ENCODE measurements around the gene PPP4R1.

The PPP4R1 gene

DNA sequence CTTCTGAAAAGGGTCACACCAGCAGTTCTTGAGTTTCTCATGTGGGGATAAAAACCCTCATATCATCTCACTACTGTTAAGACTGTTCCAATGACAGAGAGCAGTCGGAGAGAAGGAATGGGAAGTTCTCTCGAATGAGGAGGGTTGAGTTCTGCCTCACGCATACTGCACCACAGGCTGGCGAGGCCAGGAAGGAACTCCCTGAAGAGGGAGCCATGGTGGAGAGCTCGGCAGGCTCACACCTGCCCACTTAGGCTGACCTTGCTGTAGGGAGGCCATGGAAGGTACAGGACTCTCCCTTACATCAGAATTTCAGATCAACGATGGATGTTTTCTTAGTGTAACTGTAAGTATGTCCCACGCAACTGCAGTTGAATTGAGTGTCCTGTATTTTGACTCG, 74.4 kb downstream of the PPP4R1 start:
- no peaks in the 10 kb centered on the region for H3K4me1 ChIP-seq
- TF ChIP-seq Cebpa-rat (IDR thresholded peaks at IDR 0.05): no peak
- no peaks in the 10 kb centered on the region for H3K9me3 ChIP-seq
- H3K27me3 ChIP-seq: no peaks in the 10 kb centered on the region
- H4K20me1 ChIP-seq: peaks cover 23% of the 10 kb centered on the region
- no peak overlapping the region for H3K27ac ChIP-seq
- no peak overlapping the region for H3K4me2 ChIP-seq
- no peak overlapping the region for H3K9ac ChIP-seq
- peaks cover 58% of the 10 kb centered on the region for H3K36me3 ChIP-seq
- H3K4me3 ChIP-seq: no peak overlapping the region

DNA sequence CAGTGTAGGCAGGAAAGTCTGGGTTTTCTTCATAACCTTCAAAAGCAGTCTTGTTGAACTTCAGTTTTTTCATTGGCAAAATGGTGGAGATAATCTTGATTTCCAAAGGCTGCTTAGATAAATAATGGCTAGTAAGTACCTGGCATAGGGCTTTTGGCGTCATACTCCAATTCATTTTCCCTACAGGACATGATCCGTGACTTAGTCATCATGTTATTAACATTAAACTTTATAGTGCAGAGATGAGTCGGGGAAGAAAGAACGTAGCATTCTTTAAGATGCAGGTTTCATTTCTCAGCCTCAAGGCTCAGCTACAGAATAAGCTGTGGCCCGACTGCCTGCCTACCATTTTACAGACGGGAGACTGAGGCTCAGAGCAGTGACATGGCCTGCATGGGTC, 75.1 kb downstream of the PPP4R1 start:
- Histone ChIP-seq H3K9ac (no peak overlapping the region), H3K9me3 (no peaks in the 10 kb centered on the region), H3K27me3 (no peaks in the 10 kb centered on the region), H3K4me1 (no peaks in the 10 kb centered on the region), H3K36me3 (peaks cover 58% of the 10 kb centered on the region), H3K4me2 (no peak overlapping the region), H4K20me1 (peaks cover 23% of the 10 kb centered on the region), H3K27ac (no peak overlapping the region), H3K4me3 (no peak overlapping the region)
- TF ChIP-seq Cebpa-rat (IDR thresholded peaks at IDR 0.05): no peak

DNA sequence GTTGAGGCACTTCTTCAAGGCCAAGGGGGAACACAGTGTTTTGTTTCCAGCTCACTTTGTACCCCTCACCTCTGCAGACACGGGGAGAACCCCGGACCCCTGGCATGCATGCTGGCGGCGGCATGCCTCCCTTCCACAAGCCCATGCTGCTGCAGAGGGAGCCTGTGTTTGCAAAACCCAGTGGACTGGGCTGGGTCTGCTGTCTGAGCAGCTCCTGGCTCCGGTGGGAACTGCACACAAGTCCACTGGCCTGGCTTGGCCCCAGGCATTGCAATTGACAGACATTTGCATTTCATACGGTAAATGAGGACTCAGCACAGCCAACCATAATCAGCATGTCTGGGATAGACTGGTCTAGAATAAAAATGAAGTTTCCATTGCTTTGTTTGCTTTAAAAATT, 76.7 kb downstream of the PPP4R1 start:
- peaks cover 74% of the 10 kb centered on the region for H3K36me3 ChIP-seq

DNA sequence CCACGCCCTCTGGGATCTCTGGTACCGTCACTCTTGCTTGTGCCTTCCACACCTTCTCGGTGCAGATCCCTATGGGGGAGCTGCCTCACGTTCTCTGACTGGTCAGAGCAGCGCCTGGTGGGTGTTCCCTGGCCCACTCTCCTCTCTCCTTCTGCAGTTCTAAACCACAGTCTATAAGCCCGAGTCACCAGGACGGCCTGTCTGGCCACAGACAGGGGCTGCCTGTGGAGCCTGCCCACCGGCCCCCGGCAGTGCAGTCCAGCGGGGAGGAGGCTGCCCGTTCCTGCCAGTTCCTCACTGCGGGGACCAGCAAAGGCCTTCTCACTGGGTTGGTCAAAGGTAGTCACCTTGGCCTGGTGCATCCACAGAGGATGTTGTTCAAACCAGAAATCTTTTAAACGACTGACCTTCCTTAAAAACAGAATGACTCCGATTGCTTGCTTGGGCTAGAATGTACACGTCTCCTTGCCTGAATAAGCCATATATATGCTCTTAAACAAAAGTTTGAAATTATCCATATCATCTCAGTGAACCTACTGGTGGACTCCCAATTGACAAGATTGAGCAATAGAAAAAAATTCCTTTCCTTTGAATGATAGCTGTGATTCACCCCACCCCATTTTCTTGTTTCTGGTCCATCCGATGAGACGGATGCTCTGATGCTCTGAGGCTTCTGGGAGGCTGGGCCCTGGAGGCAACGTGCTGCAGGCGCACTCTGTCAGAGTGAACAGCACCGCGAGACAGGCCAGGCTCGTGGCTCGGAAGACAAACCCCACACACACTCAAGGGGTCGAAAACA, 77.8 kb downstream of the PPP4R1 start:
- no peak overlapping the region for H3K9ac ChIP-seq
- H3K4me2 ChIP-seq: no peak overlapping the region
- peaks cover 85% of the 10 kb centered on the region for H3K36me3 ChIP-seq
- H3K4me3 ChIP-seq: no peak overlapping the region
- no peak overlapping the region for H3K27ac ChIP-seq
- H3K4me1 ChIP-seq: no peaks in the 10 kb centered on the region
- H3K9me3 ChIP-seq: no peaks in the 10 kb centered on the region
- no peaks in the 10 kb centered on the region for H3K27me3 ChIP-seq
- H4K20me1 ChIP-seq: peaks cover 26% of the 10 kb centered on the region
- TF ChIP-seq Cebpa-rat (IDR thresholded peaks at IDR 0.05): no peak

More for the DNA sequence above, 76.7 kb downstream of the PPP4R1 start:
- Histone ChIP-seq H3K9me3 (no peaks in the 10 kb centered on the region), H4K20me1 (peaks cover 26% of the 10 kb centered on the region), H3K4me1 (no peaks in the 10 kb centered on the region), H3K27ac (no peak overlapping the region), H3K27me3 (no peaks in the 10 kb centered on the region), H3K4me2 (no peak overlapping the region), H3K9ac (no peak overlapping the region), H3K4me3 (no peak overlapping the region)
- TF ChIP-seq Cebpa-rat (IDR thresholded peaks at IDR 0.05): no peak

- H4K20me1 ChIP-seq: peaks cover 26% of the 10 kb centered on the region
- no peaks in the 10 kb centered on the region for H3K27me3 ChIP-seq
- no peak overlapping the region for H3K4me2 ChIP-seq
- H3K36me3 ChIP-seq: peaks cover 95% of the 10 kb centered on the region
- H3K9ac ChIP-seq: no peak overlapping the region
- H3K27ac ChIP-seq: no peak overlapping the region
- no peak overlapping the region for H3K4me3 ChIP-seq
- H3K4me1 ChIP-seq: no peaks in the 10 kb centered on the region
- no peak for TF ChIP-seq Cebpa-rat (IDR thresholded peaks at IDR 0.05)
- H3K9me3 ChIP-seq: no peaks in the 10 kb centered on the region
Measured at GRCh38 chr18:9535430-9535991, 78.8 kb downstream of the PPP4R1 start.

DNA sequence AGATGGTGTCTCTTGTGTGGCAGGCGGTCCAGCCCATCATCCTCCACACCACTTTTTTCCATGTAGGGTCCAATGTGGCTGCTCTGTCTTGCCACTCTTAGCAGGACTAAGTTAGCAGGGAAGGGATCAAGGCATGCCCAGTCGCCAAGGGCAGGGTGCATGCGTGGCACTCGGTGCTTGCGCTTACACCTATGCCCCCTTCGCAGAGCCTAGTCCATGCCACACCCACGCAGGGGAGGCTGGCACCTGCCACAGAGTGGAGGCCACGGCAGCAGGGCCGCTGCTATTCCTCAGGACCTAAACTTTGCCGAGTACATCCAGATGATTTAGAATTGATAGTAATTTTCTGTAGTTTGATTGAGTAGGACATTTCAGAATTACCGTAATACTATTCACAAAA, 79.5 kb downstream of the PPP4R1 start:
- no peak for TF ChIP-seq Cebpa-rat (IDR thresholded peaks at IDR 0.05)
- no peaks in the 10 kb centered on the region for H3K9me3 ChIP-seq
- no peaks in the 10 kb centered on the region for H3K27me3 ChIP-seq
- H3K4me2 ChIP-seq: no peak overlapping the region
- H4K20me1 ChIP-seq: peaks cover 24% of the 10 kb centered on the region
- no peak overlapping the region for H3K4me3 ChIP-seq
- peaks cover 95% of the 10 kb centered on the region for H3K36me3 ChIP-seq
- no peaks in the 10 kb centered on the region for H3K4me1 ChIP-seq
- H3K27ac ChIP-seq: no peak overlapping the region
- H3K9ac ChIP-seq: no peak overlapping the region

DNA sequence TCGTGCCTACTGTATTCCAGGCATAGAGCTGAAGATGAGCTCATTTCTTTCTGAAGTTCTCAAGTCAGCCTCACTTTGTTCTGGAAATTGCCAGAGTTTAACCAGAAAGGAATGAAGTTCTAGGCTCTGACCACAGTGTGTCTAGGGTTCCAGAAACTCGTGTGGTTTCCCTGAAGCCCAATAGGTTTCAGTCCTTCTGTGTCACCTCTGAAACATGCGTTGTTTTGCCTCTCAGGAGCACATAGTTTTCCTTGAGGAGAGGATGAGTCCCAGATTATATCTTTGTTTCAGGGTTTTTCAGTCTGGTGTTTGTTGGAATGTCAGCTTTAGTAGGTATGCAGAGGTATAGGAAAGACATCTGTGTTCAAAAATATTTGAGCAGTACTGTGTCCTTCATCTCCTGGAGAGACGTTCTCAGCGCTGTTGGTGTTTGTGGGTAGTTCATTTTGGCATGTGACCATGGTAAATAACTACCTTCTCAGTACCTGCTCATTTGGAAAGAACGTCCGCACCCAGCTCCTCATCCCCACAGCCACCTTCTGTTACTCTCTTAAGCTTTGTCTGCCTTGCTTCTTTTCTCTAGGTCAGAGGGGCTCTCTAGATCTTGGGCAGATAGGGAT, 82.5 kb downstream of the PPP4R1 start:
- peaks cover 14% of the 10 kb centered on the region for H3K9me3 ChIP-seq
- H3K27me3 ChIP-seq: no peaks in the 10 kb centered on the region
- peaks cover 19% of the 10 kb centered on the region for H4K20me1 ChIP-seq
- peaks cover 96% of the 10 kb centered on the region for H3K36me3 ChIP-seq
- H3K4me2 ChIP-seq: no peak overlapping the region
- no peak overlapping the region for H3K4me3 ChIP-seq
- no peaks in the 10 kb centered on the region for H3K4me1 ChIP-seq
- H3K27ac ChIP-seq: no peak overlapping the region
- no peak overlapping the region for H3K9ac ChIP-seq
- no peak for TF ChIP-seq Cebpa-rat (IDR thresholded peaks at IDR 0.05)

- no peak overlapping the region for H3K4me3 ChIP-seq
- H4K20me1 ChIP-seq: peaks cover 13% of the 10 kb centered on the region; the same call in 1 of the 2 replicates
- peaks cover 96% of the 10 kb centered on the region for H3K36me3 ChIP-seq
- H3K9ac ChIP-seq: no peak overlapping the region
- no peaks in the 10 kb centered on the region for H3K4me1 ChIP-seq
- no peak overlapping the region for H3K27ac ChIP-seq
- H3K4me2 ChIP-seq: no peak overlapping the region
- no peaks in the 10 kb centered on the region for H3K27me3 ChIP-seq
- no peak for TF ChIP-seq Cebpa-rat (IDR thresholded peaks at IDR 0.05)
- peaks cover 19% of the 10 kb centered on the region for H3K9me3 ChIP-seq
Measured at GRCh38 chr18:9530226-9531009, 83.9 kb downstream of the PPP4R1 start.

GRCh38 chr18:9526458-9526857, 87.9 kb downstream of the PPP4R1 start:
- H4K20me1 ChIP-seq: peaks cover 12% of the 10 kb centered on the region
- H3K27ac ChIP-seq: no peak overlapping the region
- no peak overlapping the region for H3K4me2 ChIP-seq
- peaks cover 19% of the 10 kb centered on the region for H3K9me3 ChIP-seq
- TF ChIP-seq Cebpa-rat (IDR thresholded peaks at IDR 0.05): no peak
- H3K9ac ChIP-seq: no peak overlapping the region
- H3K4me3 ChIP-seq: no peak overlapping the region
- no peaks in the 10 kb centered on the region for H3K4me1 ChIP-seq
- H3K27me3 ChIP-seq: no peaks in the 10 kb centered on the region
- peaks cover 95% of the 10 kb centered on the region for H3K36me3 ChIP-seq

All from BLaER1 (cell line).